SU-DHL-6 (cell line): Measurements from ENCODE around the gene NUP62.

Experiments
- H2AFZ ChIP-seq: fragments of 200-600 bp; sonication (generic); 2 replicates; pipeline ENCODE4 v1.6.1; 2014; ENCODE audit warnings: low read depth, mild to moderate bottlenecking, moderate library complexity, mixed read lengths, antibody characterized with exemption, low read length; ENCODE audit not compliant: severe bottlenecking
- H3F3A ChIP-seq: fragments of 200-600 bp; shearing (Covaris generic); 2 replicates; pipeline ENCODE4 v1.6.0; 2016; ENCODE audit warnings: antibody characterized with exemption, mild to moderate bottlenecking; ENCODE audit not compliant: insufficient read depth
- H3K27ac ChIP-seq: fragments of 200-600 bp; sonication (generic); 2 replicates; pipeline ENCODE4 v1.5.1; 2016; ENCODE audit warnings: low read depth, mild to moderate bottlenecking, low read length, moderate library complexity, mixed read lengths
- H3K27me3 ChIP-seq: fragments of 200-600 bp; sonication (generic), shearing (Covaris generic); 2 replicates; pipeline ENCODE4 v1.6.0; 2014; ENCODE audit warnings: mild to moderate bottlenecking, low read length
- H3K36me3 ChIP-seq: fragments of 200-600 bp; sonication (generic); 2 replicates; pipeline ENCODE4 v1.6.1; 2014; ENCODE audit warnings: mild to moderate bottlenecking, low read length, mixed read lengths
- H3K4me2 ChIP-seq: fragments of 300-600, 200-600 bp; shearing (Covaris generic), sonication (generic); 2 replicates; pipeline ENCODE4 v1.6.0; 2014; ENCODE audit warnings: low read length, low read depth, mild to moderate bottlenecking; ENCODE audit not compliant: poor library complexity, severe bottlenecking
- H3K4me3 ChIP-seq: fragments of 200-600 bp; sonication (generic); 2 replicates; pipeline ENCODE4 v1.5.1; 2014; ENCODE audit warnings: antibody characterized with exemption, low read length, mild to moderate bottlenecking, mixed read lengths; ENCODE audit not compliant: insufficient read depth, poor library complexity, severe bottlenecking
- H3K79me2 ChIP-seq: fragments of 200-600 bp; sonication (generic); 2 replicates; pipeline ENCODE4 v1.6.1; 2014; ENCODE audit warnings: mild to moderate bottlenecking, low read length, moderate library complexity; ENCODE audit not compliant: insufficient read depth
- H3K9ac ChIP-seq: fragments of 200-600 bp; sonication (generic); 2 replicates; pipeline ENCODE4 v1.7.0; 2014; ENCODE audit warnings: mild to moderate bottlenecking, low read length
- H3K9me2 ChIP-seq: fragments of 200-600 bp; sonication (generic); replicated peaks from 2 replicates; pipeline ENCODE4 v1.6.1; 2014; ENCODE audit warnings: low read length; ENCODE audit not compliant: insufficient read depth
- H3K9me3 ChIP-seq: fragments of 200-600 bp; sonication (generic); 2 replicates; pipeline ENCODE4 v1.6.1; 2014; ENCODE audit warnings: low read length, mixed read lengths; ENCODE audit not compliant: insufficient read depth
- H4K20me1 ChIP-seq: fragments of 200-600 bp; sonication (generic); 2 replicates; pipeline ENCODE4 v1.6.1; 2014; ENCODE audit warnings: low read depth, mild to moderate bottlenecking, antibody characterized with exemption, low read length, moderate library complexity, mixed read lengths
- EZH2phosphoT487 ChIP-seq: fragments of 200-600 bp; sonication (generic), shearing (Covaris generic); conservative IDR thresholded peaks from 2 replicates; pipeline ENCODE4 v1.6.1; 2018; ENCODE audit warnings: mild to moderate bottlenecking, antibody characterized with exemption, low read length, moderate library complexity, mixed read lengths
- TF ChIP-seq, protein P1 (sequence below): fragments of 200-600 bp; sonication (generic); IDR thresholded peaks from one replicate; pipeline ENCODE4 v1.5.1; 2017; ENCODE audit warnings: antibody characterized with exemption, mild to moderate bottlenecking, low read length, moderate library complexity; ENCODE audit not compliant: insufficient read depth, poor library complexity, severe bottlenecking

The NUP62 gene

DNA sequence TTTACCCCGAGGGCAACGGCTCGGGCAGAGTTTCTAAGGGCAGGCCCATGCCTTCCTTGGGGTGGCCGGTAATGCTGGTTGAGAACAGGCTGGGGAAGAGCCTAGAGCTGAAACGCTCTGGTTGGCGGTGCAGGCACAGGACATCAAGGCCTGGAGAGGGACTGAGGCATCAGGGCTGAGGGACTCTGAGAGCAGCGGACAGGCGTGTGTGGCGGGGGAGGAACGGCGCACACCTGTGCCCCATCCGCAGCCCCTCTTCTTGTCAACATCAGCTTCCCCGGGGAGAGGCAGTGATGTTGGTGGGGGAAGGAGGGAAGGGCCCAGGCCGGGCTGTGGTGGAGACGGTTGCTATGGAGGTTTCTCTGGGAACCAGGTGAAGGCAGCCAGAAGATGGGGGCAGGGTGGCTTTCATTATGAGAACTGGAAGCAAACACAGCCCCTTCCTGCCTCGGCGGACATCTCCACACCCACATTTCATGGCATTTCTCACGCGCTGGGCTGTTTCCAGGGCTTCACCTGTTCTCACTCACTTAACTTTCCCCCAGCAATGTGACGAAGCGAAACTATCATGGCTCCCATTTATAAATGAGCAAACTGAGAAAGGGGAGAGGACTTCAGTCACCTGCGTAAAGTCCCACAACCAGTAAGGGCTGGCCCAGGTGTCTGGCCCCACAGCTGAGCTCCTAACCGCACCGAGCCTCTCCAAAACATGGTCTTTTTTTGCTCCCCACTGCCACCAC lies 8.5 kb downstream of the NUP62 start:
- peak overlapping the region; percentile 53; the same call in 1 of the 2 replicates for H3K9ac ChIP-seq
- H3K36me3 ChIP-seq = no peaks in the 10 kb centered on the region
- H3K9me3 ChIP-seq = no peaks in the 10 kb centered on the region
- no peaks in the 10 kb centered on the region for H3K9me2 ChIP-seq
- H3K4me2 ChIP-seq = peak overlapping the region; percentile 48
- TF ChIP-seq EZH2phosphoT487 = no peak
- TF ChIP-seq, protein P1, sequence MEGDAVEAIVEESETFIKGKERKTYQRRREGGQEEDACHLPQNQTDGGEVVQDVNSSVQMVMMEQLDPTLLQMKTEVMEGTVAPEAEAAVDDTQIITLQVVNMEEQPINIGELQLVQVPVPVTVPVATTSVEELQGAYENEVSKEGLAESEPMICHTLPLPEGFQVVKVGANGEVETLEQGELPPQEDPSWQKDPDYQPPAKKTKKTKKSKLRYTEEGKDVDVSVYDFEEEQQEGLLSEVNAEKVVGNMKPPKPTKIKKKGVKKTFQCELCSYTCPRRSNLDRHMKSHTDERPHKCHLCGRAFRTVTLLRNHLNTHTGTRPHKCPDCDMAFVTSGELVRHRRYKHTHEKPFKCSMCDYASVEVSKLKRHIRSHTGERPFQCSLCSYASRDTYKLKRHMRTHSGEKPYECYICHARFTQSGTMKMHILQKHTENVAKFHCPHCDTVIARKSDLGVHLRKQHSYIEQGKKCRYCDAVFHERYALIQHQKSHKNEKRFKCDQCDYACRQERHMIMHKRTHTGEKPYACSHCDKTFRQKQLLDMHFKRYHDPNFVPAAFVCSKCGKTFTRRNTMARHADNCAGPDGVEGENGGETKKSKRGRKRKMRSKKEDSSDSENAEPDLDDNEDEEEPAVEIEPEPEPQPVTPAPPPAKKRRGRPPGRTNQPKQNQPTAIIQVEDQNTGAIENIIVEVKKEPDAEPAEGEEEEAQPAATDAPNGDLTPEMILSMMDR = no peak
- H2AFZ ChIP-seq = no peak overlapping the region
- H4K20me1 ChIP-seq = no peaks in the 10 kb centered on the region
- peaks cover 94% of the 10 kb centered on the region for H3K79me2 ChIP-seq
- H3K4me3 ChIP-seq = no peak overlapping the region
- peak overlapping the region; percentile 91 for H3K27ac ChIP-seq
- peaks cover 24% of the 10 kb centered on the region for H3F3A ChIP-seq
- H3K27me3 ChIP-seq = no peaks in the 10 kb centered on the region

GRCh38 chr19:49918089-49918488 lies 11.2 kb downstream of the NUP62 start:
- Histone ChIP-seq H3K9me3 (no peaks in the 10 kb centered on the region), H3K9ac (no peak overlapping the region), H3K4me3 (no peak overlapping the region), H3K27me3 (no peaks in the 10 kb centered on the region), H3K4me2 (no peak overlapping the region), H2AFZ (no peak overlapping the region), H3K9me2 (no peaks in the 10 kb centered on the region), H3K36me3 (no peaks in the 10 kb centered on the region), H4K20me1 (no peaks in the 10 kb centered on the region), H3K79me2 (peaks cover 87% of the 10 kb centered on the region), H3F3A (peaks cover 14% of the 10 kb centered on the region), H3K27ac (no peak overlapping the region)
- no peak for TF ChIP-seq EZH2phosphoT487
- TF ChIP-seq, protein P1 = no peak

DNA sequence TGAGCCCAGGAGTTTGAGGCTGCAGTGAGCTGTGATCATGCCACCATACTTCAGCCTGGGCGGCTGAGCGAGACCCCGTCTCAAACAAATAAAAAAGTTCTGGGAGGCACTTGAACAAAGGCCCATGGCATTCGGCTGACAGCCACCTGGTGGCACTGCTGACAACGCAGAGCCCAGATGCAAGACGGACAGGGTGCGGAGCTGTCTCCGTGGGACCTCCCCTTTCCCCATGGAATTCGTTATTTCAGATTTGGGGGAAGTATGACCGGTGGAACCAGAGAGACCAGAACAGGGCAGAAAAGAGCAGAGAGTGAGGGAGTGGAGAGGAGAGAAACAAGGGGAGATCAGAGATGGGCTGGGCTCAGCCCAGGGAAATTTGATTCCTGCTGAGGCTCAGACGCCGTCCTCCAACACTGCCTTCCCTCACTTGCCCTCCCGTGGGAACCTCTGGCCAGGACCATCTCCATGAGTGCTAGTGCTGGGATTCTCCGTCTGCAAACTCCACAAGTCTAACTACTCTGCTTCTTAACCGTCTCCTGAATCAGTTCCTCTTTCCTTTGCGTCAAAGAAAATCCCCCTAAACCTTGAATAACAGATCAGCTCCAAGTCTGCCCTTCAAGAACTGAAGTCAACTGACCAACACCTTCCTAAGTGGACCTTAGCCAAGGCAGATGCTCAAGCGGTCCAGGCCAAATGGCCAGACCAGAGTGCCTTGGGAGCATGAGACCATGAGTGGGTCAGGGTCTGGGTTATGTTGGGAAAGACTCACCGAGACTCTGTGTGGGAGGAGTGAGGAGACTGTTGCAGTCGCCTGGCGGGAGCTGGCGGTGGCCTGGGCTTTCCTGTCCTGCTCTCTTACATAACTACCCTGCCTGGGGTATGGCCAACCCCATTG lies 12.2 kb downstream of the NUP62 start:
- Histone ChIP-seq H3F3A (peaks cover 14% of the 10 kb centered on the region; the same call in 1 of the 2 replicates), H3K27me3 (no peaks in the 10 kb centered on the region), H3K4me2 (no peak overlapping the region), H2AFZ (no peak overlapping the region), H3K4me3 (no peak overlapping the region), H3K9me3 (no peaks in the 10 kb centered on the region), H3K9ac (no peak overlapping the region), H3K9me2 (no peaks in the 10 kb centered on the region), H3K79me2 (peaks cover 77% of the 10 kb centered on the region), H3K27ac (peak overlapping the region; percentile 28), H4K20me1 (no peaks in the 10 kb centered on the region), H3K36me3 (no peaks in the 10 kb centered on the region)
- TF ChIP-seq EZH2phosphoT487 = no peak
